GM12892 (cell line): ENCODE measurements around the gene LLGL2.

Experiments used
- POLR2A ChIP-seq: IDR thresholded peaks from 2 replicates; pipeline ENCODE4 v1.6.1; 2011; ENCODE audit warnings: low read depth, low read length, control low read depth
- POLR2AphosphoS5 ChIP-seq: IDR thresholded peaks from 2 replicates; pipeline ENCODE4 v1.6.1; 2011; ENCODE audit warnings: low read depth, low read length, control low read depth
- TAF1 ChIP-seq: IDR thresholded peaks from 2 replicates; pipeline ENCODE4 v1.6.1; 2011; ENCODE audit warnings: low read depth, mild to moderate bottlenecking, control low read depth, low read length, borderline replicate concordance

DNA sequence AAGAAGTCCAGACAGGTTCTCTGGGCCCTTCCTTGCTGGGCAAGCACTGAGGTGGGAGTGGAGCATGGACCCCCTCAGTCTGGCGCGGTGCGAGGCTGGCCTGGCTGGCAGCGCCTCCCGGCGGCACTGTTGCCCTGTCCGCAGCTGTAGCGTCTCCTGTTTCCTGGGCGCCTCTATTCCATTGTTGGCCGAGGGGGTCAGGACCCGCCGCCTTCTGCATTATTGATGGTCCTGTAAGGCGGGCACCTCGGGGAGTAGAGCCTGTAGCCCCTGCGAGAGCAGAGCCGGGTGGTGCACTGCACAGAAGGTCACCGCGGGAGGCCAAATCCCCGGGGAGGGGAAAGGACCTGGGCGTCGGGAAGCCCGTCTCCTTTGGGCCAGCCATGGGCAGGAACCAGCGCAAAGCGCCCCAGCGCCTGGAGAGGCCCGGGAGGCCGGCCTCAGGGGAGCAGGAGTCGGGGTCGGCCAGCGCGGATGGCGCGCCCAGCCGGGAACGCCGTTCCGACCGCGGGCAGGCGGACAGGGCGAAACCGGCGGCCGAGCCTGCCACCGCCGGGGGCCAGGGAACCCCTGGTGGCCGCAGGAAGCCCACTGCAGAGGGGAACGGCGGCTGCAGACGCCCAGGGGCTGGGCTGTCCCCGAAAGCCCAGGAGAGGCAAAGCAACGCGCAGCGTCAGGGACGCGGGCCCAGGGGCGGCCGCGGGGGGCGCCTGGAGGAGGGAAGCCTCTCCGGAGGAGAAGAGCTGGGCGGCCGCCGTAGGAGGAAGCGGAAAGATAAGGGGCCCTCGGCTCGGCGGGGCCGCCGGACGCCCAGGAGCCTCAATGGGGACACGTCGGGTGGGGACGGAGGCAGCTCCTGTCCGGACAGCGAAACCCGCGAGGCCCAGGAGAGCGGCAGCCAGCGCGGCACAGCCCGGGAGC lies 62.4 kb downstream of the LLGL2 start, which contains the start of gene MYO15B:
- TF ChIP-seq POLR2AphosphoS5 (no peak), POLR2A (no peak), TAF1 (no peak)
